HepG2 (cell line): ENCODE data around the gene KRTAP29-1. TPM values are rescaled to one million over a fixed set of nuclear protein-coding genes. Genes with fewer than 3 reads are reported as not detected.

Experiments
- ATAC-seq: fragments of 200-7000 bp; cut with Tn5 transposase; 3 replicates; pipeline ENCODE4 v1.9.1; 2020; ENCODE audit warnings: mild to moderate bottlenecking, moderate library complexity
- BruUV-seq: library from RNA; stranded (reverse); fragments of 400-500 nt; replicated peaks from 2 replicates; lab custom pipeline; 2021; lab: Mats Ljungman, UMichigan
- CTCF ChIA-PET: fragments of 300-600 bp; formaldehyde crosslinking; extraction: SDS; loops from one replicate; lab custom pipeline; 2021; ENCODE audit warnings: low total read pairs, inconsistent platforms, low intra/inter-chr PET ratio; lab: Yijun Ruan, JAX
- POLR2A ChIA-PET: fragments of 350-600 bp; sonication (Branson Sonifier 250); formaldehyde crosslinking; loops from one replicate; lab custom pipeline; 2020; ENCODE audit warnings: antibody characterized with exemption, inconsistent platforms; lab: Yijun Ruan, JAX
- DNase-seq: peaks from one replicate; pipeline ENCODE4 v3.0.0-alpha.2; 2015; ENCODE audit warnings: low spot score
- FAIRE-seq: peaks from 3 replicates; lab custom pipeline; 2011; peaks lifted over from hg19 to GRCh38; lab: Jason Lieb, UNC
- H2AFZ ChIP-seq: one replicate; pipeline ENCODE4 v1.6.1; 2011; ENCODE audit warnings: low read length, inconsistent platforms
- H3K27ac ChIP-seq: fragments of 300-600 bp; 3 replicates; pipeline ENCODE4 v1.8.0; 2011; ENCODE audit warnings: mixed run types, mild to moderate bottlenecking, mixed read lengths, low read length, inconsistent platforms; ENCODE audit not compliant: insufficient read depth; ENCODE audit errors: extremely low read length
- H3K27me3 ChIP-seq, 2 experiments: fragments of 200-600 bp in 1 of 2; 2 replicates in 1 of 2; 3 replicates in 1 of 2; pipeline versions ENCODE4 v1.6.0 to v1.8.0; 2011; ENCODE audit warnings: low read length in 2 of 2, mild to moderate bottlenecking in 2 of 2, moderate library complexity in 2 of 2, inconsistent platforms in 1 of 2; ENCODE audit not compliant: insufficient read depth in 2 of 2, control insufficient read depth in 1 of 2
- H3K36me3 ChIP-seq, 2 experiments: fragments of 200-600 bp in 1 of 2; replicated peaks in 1 of 2; 2 replicates in 1 of 2; 3 replicates in 1 of 2; pipeline versions ENCODE4 v1.5.1 to v1.8.0; 2011; ENCODE audit warnings: low read length in 2 of 2, inconsistent platforms in 1 of 2; ENCODE audit not compliant: insufficient read depth in 2 of 2, control insufficient read depth in 1 of 2
- H3K4me1 ChIP-seq: 2 replicates; pipeline ENCODE4 v1.5.1; 2012; ENCODE audit warnings: low read length, inconsistent platforms; ENCODE audit not compliant: insufficient read depth
- H3K4me2 ChIP-seq: 2 replicates; pipeline ENCODE4 v1.6.0; 2011; ENCODE audit warnings: low read depth, low read length, inconsistent platforms
- H3K4me3 ChIP-seq, 3 experiments: fragments of 200-600 bp in 1 of 3; sonication (generic), shearing (Covaris generic) in 1 of 3; replicated peaks in 1 of 3; 2 replicates each; pipeline ENCODE4 v1.5.1; 2011 to 2016; ENCODE audit warnings: low read length in 3 of 3, inconsistent platforms in 2 of 3, low read depth in 2 of 3, mild to moderate bottlenecking in 2 of 3, control low read depth in 1 of 3, mixed read lengths in 1 of 3; ENCODE audit not compliant: insufficient read depth in 1 of 3
- H3K79me2 ChIP-seq: one replicate; pipeline ENCODE4 v1.6.1; 2011; ENCODE audit warnings: low read length, inconsistent platforms; ENCODE audit not compliant: insufficient read depth
- H3K9ac ChIP-seq: 2 replicates; pipeline ENCODE4 v1.6.0; 2011; ENCODE audit warnings: mild to moderate bottlenecking, low read depth, low read length, inconsistent platforms; ENCODE audit not compliant: insufficient read depth
- H3K9me3 ChIP-seq: 2 replicates; pipeline ENCODE4 v1.5.1; 2012; ENCODE audit warnings: mild to moderate bottlenecking, low read length
- H4K20me1 ChIP-seq: 2 replicates; pipeline ENCODE4 v1.6.0; 2011; ENCODE audit warnings: inconsistent platforms, mild to moderate bottlenecking, low read length, moderate library complexity; ENCODE audit not compliant: insufficient read depth
- CEBPB ChIP-seq: IDR thresholded peaks from 2 replicates; pipeline ENCODE4 v1.6.1; 2011; ENCODE audit warnings: low read depth, low read length, improper control_type of control experiment, borderline replicate concordance
- ESRRA ChIP-seq: sonication (generic); formaldehyde crosslinking; IDR thresholded peaks from 2 replicates; pipeline ENCODE4 v1.5.1; 2020; ENCODE audit warnings: mild to moderate bottlenecking, low read depth, missing genetic modification reagents
- HMG20B ChIP-seq: conservative IDR thresholded peaks from 2 replicates; pipeline ENCODE4 v1.6.1; 2016; ENCODE audit warnings: missing genetic modification reagents, missing compliant biosample characterization
- HNRNPH1 ChIP-seq: fragments of 200-400 bp; formaldehyde crosslinking; optimal IDR thresholded peaks from 2 replicates; pipeline ENCODE3; 2017; ENCODE audit warnings: mild to moderate bottlenecking, low read depth, low read length
- PRMT3 ChIP-seq: sonication (generic); formaldehyde crosslinking; IDR thresholded peaks from 2 replicates; pipeline ENCODE4 v1.8.1; 2022; ENCODE audit warnings: low read depth, mild to moderate bottlenecking, moderate library complexity, missing genetic modification reagents, borderline replicate concordance
- RCOR2 ChIP-seq: IDR thresholded peaks from 2 replicates; pipeline ENCODE4 v1.6.1; 2016; ENCODE audit warnings: missing biosample characterization, missing genetic modification reagents
- SAFB2 ChIP-seq: sonication (generic); formaldehyde crosslinking; IDR thresholded peaks from 2 replicates; pipeline ENCODE4 v1.5.1; 2020; ENCODE audit warnings: missing genetic modification reagents, low read depth, mild to moderate bottlenecking, borderline replicate concordance
- SMC3 ChIP-seq: IDR thresholded peaks from 2 replicates; pipeline ENCODE4 v1.6.1; 2011; ENCODE audit warnings: low read length, improper control_type of control experiment
- ZBTB21 ChIP-seq: sonication (generic); formaldehyde crosslinking; IDR thresholded peaks from 2 replicates; pipeline ENCODE4 v1.4.0; 2020; ENCODE audit warnings: missing genetic modification reagents
- ZNF354B ChIP-seq: sonication (generic); formaldehyde crosslinking; IDR thresholded peaks from 2 replicates; pipeline ENCODE4 v1.8.0; 2022; ENCODE audit warnings: mild to moderate bottlenecking, missing genetic modification reagents
- ZNF891 ChIP-seq: sonication (generic); formaldehyde crosslinking; IDR thresholded peaks from 2 replicates; pipeline ENCODE4 v1.5.0; 2020; ENCODE audit warnings: mild to moderate bottlenecking, missing genetic modification reagents
- WGBS: methylation state at CpG from one replicate; pipeline ENCODE4 v1.1.6; 2017; ENCODE audit warnings: low lambda C conversion rate; 5-methylcytosine and 5-hydroxymethylcytosine counted together
- in situ Hi-C: cut with HindIII; loops from 2 replicates; pipeline ENCODE4 v1.10.0; 2017; ENCODE audit warnings: low pct_unique_long_range_greater_than_20kb; ENCODE audit not compliant: extremely low pct_ligation_motif_present
- intact Hi-C: fragments of 100-400 bp; cut with micrococcal nuclease; formaldehyde crosslinking; loops from one replicate; pipeline ENCODE4 v1.10.0; 2022; ENCODE audit not compliant: unreplicated experiment
- polyA plus RNA-seq, 8 experiments: library from polyadenylated mRNA; depleted of rRNA in 3 of 8; stranded (reverse) in 7 of 8; unstranded in 1 of 8; fragments of >200 nt; fragmentation: Illumina TruSeq in 4 of 8; extraction: Trizol in 4 of 8; gene quantifications; 2 replicates each; pipeline versions ENCODE4 v1.2.1 to v1.2.3, GENCODE V29; 2011 to 2016; ENCODE audit warnings: low read depth in 4 of 8, missing spikeins in 1 of 8, mixed read lengths in 1 of 8; ENCODE audit not compliant: insufficient read depth in 1 of 8
- total RNA-seq, 5 experiments: library from RNA; depleted of rRNA; stranded (reverse); fragments of >200 nt; fragmentation: Illumina TruSeq; extraction: Trizol; gene quantifications; 2 replicates each; pipeline ENCODE4 v1.2.3, GENCODE V29; 2016; ENCODE audit warnings: low read depth in 1 of 5
- TF ChIP-seq, protein P1 (sequence below): sonication (generic); formaldehyde crosslinking; IDR thresholded peaks from 2 replicates; pipeline ENCODE4 v1.4.0; 2020; ENCODE audit warnings: mild to moderate bottlenecking, missing genetic modification reagents, borderline replicate concordance
- TF ChIP-seq, protein P2 (sequence below): sonication (generic); formaldehyde crosslinking; IDR thresholded peaks from 2 replicates; pipeline ENCODE4 v1.4.0; 2020; ENCODE audit warnings: missing genetic modification reagents, borderline replicate concordance
- TF ChIP-seq, protein P3 (sequence below): sonication (generic); formaldehyde crosslinking; IDR thresholded peaks from 2 replicates; pipeline ENCODE4 v1.8.1; 2023; ENCODE audit warnings: mild to moderate bottlenecking, missing genetic modification reagents

Gene KRTAP29-1
- total and polyA plus RNA-seq, 2 of the 13 experiments (the other 11 are each of a cell fraction or from before 2014, with no cell fraction given): not detected

DNA sequence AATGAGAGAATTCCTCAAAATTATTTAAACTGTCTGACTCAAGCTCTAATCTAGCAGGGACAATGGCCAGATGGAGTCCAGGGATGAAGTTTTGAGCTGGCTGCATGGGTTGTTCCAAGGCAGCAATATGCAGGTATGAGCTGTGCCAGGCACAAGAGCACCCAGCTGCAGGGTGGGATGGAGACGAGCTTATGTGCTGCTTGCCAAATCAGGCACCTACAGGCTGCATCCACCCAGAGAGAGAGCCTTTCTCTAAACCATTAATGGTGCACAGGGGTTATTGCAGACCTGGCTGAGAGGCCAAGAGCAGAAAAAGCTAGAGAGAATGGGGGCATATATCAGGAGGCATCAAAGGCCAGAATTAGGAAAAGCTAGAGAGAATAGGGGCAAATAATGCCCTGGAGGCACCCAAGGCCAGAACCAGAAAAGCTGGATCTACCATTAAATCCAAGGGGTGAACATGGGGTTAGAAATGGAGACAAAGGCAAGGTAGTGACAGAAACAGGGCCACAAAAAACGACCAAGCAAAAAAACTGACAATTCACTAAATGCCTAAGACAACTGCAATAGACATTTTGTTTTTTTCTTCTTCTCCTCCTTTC is 37.0 kb upstream of the KRTAP29-1 start:
- POLR2A ChIA-PET: no interaction called here
- TF ChIP-seq, protein P1, sequence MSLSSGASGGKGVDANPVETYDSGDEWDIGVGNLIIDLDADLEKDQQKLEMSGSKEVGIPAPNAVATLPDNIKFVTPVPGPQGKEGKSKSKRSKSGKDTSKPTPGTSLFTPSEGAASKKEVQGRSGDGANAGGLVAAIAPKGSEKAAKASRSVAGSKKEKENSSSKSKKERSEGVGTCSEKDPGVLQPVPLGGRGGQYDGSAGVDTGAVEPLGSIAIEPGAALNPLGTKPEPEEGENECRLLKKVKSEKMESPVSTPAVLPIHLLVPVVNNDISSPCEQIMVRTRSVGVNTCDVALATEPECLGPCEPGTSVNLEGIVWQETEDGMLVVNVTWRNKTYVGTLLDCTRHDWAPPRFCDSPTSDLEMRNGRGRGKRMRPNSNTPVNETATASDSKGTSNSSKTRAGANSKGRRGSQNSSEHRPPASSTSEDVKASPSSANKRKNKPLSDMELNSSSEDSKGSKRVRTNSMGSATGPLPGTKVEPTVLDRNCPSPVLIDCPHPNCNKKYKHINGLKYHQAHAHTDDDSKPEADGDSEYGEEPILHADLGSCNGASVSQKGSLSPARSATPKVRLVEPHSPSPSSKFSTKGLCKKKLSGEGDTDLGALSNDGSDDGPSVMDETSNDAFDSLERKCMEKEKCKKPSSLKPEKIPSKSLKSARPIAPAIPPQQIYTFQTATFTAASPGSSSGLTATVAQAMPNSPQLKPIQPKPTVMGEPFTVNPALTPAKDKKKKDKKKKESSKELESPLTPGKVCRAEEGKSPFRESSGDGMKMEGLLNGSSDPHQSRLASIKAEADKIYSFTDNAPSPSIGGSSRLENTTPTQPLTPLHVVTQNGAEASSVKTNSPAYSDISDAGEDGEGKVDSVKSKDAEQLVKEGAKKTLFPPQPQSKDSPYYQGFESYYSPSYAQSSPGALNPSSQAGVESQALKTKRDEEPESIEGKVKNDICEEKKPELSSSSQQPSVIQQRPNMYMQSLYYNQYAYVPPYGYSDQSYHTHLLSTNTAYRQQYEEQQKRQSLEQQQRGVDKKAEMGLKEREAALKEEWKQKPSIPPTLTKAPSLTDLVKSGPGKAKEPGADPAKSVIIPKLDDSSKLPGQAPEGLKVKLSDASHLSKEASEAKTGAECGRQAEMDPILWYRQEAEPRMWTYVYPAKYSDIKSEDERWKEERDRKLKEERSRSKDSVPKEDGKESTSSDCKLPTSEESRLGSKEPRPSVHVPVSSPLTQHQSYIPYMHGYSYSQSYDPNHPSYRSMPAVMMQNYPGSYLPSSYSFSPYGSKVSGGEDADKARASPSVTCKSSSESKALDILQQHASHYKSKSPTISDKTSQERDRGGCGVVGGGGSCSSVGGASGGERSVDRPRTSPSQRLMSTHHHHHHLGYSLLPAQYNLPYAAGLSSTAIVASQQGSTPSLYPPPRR (CRISPR knock-in tag): no peak
- no peak for TF ChIP-seq PRMT3 (CRISPR knock-in tag)
- TF ChIP-seq, protein P2, sequence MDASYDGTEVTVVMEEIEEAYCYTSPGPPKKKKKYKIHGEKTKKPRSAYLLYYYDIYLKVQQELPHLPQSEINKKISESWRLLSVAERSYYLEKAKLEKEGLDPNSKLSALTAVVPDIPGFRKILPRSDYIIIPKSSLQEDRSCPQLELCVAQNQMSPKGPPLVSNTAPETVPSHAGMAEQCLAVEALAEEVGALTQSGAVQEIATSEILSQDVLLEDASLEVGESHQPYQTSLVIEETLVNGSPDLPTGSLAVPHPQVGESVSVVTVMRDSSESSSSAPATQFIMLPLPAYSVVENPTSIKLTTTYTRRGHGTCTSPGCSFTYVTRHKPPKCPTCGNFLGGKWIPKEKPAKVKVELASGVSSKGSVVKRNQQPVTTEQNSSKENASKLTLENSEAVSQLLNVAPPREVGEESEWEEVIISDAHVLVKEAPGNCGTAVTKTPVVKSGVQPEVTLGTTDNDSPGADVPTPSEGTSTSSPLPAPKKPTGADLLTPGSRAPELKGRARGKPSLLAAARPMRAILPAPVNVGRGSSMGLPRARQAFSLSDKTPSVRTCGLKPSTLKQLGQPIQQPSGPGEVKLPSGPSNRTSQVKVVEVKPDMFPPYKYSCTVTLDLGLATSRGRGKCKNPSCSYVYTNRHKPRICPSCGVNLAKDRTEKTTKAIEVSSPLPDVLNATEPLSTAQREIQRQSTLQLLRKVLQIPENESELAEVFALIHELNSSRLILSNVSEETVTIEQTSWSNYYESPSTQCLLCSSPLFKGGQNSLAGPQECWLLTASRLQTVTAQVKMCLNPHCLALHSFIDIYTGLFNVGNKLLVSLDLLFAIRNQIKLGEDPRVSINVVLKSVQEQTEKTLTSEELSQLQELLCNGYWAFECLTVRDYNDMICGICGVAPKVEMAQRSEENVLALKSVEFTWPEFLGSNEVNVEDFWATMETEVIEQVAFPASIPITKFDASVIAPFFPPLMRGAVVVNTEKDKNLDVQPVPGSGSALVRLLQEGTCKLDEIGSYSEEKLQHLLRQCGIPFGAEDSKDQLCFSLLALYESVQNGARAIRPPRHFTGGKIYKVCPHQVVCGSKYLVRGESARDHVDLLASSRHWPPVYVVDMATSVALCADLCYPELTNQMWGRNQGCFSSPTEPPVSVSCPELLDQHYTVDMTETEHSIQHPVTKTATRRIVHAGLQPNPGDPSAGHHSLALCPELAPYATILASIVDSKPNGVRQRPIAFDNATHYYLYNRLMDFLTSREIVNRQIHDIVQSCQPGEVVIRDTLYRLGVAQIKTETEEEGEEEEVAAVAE (CRISPR knock-in tag): no peak
- no peak for TF ChIP-seq HMG20B
- no peak for TF ChIP-seq ZNF891 (CRISPR knock-in tag)
- TF ChIP-seq ESRRA (CRISPR knock-in tag): no peak
- no peak for TF ChIP-seq SMC3
- TF ChIP-seq RCOR2 (CRISPR knock-in tag): no peak
- TF ChIP-seq CEBPB: no peak
- no peak for TF ChIP-seq ZBTB21
- TF ChIP-seq, protein P3, sequence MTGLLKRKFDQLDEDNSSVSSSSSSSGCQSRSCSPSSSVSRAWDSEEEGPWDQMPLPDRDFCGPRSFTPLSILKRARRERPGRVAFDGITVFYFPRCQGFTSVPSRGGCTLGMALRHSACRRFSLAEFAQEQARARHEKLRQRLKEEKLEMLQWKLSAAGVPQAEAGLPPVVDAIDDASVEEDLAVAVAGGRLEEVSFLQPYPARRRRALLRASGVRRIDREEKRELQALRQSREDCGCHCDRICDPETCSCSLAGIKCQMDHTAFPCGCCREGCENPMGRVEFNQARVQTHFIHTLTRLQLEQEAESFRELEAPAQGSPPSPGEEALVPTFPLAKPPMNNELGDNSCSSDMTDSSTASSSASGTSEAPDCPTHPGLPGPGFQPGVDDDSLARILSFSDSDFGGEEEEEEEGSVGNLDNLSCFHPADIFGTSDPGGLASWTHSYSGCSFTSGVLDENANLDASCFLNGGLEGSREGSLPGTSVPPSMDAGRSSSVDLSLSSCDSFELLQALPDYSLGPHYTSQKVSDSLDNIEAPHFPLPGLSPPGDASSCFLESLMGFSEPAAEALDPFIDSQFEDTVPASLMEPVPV: no peak
- TF ChIP-seq SAFB2: no peak
- no peak for TF ChIP-seq ZNF354B
- no peak for TF ChIP-seq HNRNPH1

More for the DNA sequence above, 37.0 kb upstream of the KRTAP29-1 start:
- CTCF ChIA-PET: no interaction called here
- 0% methylated on average over 2 of the region's 2 CpGs for WGBS
- intact Hi-C loops (no loop called here), in situ Hi-C loops (no loop called here)
- DNase-seq (no peak), ATAC-seq (no peak), FAIRE-seq (no peak)
- H3K27me3 ChIP-seq: no peaks in the 10 kb centered on the region; a peak in 1 of 5 replicates
- H2AFZ ChIP-seq: no peak overlapping the region
- no peaks in the 10 kb centered on the region for H4K20me1 ChIP-seq
- no peak overlapping the region for H3K27ac ChIP-seq
- no peak overlapping the region for H3K4me2 ChIP-seq
- no peak overlapping the region for H3K4me3 ChIP-seq
- no peaks in the 10 kb centered on the region for H3K36me3 ChIP-seq
- no TSS peak for BruUV-seq
- no peak overlapping the region for H3K9ac ChIP-seq
- H3K79me2 ChIP-seq: no peaks in the 10 kb centered on the region
- no peaks in the 10 kb centered on the region for H3K4me1 ChIP-seq
- peaks cover 11% of the 10 kb centered on the region; the same call in 1 of the 2 replicates for H3K9me3 ChIP-seq
